ENCODE measurements around the gene CHMP5.

CHMP5 gene

DNA sequence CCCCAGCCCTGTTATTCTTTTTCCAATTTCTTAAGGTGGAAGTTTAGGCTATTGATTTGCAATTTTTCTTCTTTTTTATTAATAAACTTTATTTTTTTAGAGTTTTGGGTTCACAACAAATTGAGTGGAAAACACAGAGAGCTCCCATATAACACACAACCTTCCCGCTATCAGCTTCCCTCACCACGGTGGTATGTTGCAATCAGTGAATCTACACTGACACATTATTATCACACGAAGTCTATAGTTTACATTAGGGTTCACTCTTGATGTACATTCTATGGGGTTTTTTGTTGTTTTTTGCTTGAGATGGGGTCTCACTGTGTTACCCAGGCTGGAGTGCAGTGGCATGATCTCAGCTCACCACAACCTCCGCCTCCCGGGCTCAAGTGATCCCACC lies 20.7 kb downstream of the CHMP5 start:
- peaks cover 23% of the 10 kb centered on the region for H3K36me3 ChIP-seq (ENCODE audit: control insufficient read depth, insufficient read depth, low read length)
- H3K4me3 ChIP-seq (ENCODE audit: low read depth, low read length): no peak overlapping the region
- H3K27ac ChIP-seq (ENCODE audit: low read depth, low read length): no peak overlapping the region
- H3K9ac ChIP-seq (ENCODE audit: low read length): no peak overlapping the region
- H3K4me1 ChIP-seq (ENCODE audit: control insufficient read depth, insufficient read depth, low read length): no peaks in the 10 kb centered on the region
- no peaks in the 10 kb centered on the region for H3K27me3 ChIP-seq (ENCODE audit: control insufficient read depth, insufficient read depth, low read length)
- H3K9me3 ChIP-seq (ENCODE audit: control insufficient read depth, insufficient read depth, low read depth, low read length): no peaks in the 10 kb centered on the region

DNA sequence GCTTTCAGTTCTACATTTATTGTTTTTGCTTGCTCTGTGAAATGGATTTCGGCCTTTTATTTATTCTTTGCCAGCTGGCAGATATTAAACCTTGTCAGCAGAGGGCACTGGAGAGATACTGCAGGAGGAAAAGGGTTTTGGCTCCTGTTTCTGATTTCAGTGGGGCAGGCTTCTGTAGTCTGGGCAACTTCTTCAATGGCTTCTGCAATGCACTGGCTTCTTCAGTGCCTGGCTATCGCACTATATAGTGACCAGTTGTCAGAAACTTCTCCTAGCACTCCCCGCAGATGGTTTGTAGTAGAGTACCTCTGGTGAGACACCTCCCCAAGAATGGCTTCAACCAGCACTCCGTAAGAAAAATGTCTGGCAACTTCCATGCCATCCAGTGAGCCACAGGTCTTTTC lies 22.2 kb downstream of the CHMP5 start:
- Histone ChIP-seq H3K27me3 (ENCODE audit: control insufficient read depth, insufficient read depth, low read length) (no peaks in the 10 kb centered on the region), H3K36me3 (ENCODE audit: control insufficient read depth, insufficient read depth, low read length) (peaks cover 14% of the 10 kb centered on the region), H3K9me3 (ENCODE audit: control insufficient read depth, insufficient read depth, low read depth, low read length) (no peaks in the 10 kb centered on the region), H3K27ac (ENCODE audit: low read depth, low read length) (no peak overlapping the region), H3K4me3 (ENCODE audit: low read depth, low read length) (no peak overlapping the region), H3K4me1 (ENCODE audit: control insufficient read depth, insufficient read depth, low read length) (peaks cover 4% of the 10 kb centered on the region; the same call in 1 of the 2 replicates), H3K9ac (ENCODE audit: low read length) (no peak overlapping the region)

DNA sequence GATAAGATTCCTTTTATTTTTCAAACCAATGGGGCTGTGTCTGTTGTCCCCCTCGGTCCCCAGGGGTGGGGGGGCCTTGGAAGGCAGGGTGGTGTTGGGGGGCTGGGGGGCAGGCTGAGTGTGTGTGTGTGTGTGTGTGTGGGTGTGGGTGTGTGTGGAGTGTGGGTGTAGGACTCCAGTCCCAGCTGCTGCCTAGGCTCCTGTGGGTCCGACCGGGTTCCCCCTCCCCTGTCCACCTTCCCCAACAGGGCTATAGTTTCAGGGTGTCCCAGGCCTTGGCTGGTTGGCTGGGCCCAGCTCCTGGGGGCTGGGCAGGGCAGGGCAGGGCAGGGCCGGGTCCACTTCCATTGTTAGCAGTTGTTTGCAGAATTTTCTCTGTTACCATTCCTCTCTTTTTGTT lies 23.4 kb downstream of the CHMP5 start:
- H3K4me1 ChIP-seq (ENCODE audit: control insufficient read depth, insufficient read depth, low read length): peaks cover 4% of the 10 kb centered on the region; the same call in 1 of the 2 replicates
- no peak overlapping the region for H3K27ac ChIP-seq (ENCODE audit: low read depth, low read length)

DNA sequence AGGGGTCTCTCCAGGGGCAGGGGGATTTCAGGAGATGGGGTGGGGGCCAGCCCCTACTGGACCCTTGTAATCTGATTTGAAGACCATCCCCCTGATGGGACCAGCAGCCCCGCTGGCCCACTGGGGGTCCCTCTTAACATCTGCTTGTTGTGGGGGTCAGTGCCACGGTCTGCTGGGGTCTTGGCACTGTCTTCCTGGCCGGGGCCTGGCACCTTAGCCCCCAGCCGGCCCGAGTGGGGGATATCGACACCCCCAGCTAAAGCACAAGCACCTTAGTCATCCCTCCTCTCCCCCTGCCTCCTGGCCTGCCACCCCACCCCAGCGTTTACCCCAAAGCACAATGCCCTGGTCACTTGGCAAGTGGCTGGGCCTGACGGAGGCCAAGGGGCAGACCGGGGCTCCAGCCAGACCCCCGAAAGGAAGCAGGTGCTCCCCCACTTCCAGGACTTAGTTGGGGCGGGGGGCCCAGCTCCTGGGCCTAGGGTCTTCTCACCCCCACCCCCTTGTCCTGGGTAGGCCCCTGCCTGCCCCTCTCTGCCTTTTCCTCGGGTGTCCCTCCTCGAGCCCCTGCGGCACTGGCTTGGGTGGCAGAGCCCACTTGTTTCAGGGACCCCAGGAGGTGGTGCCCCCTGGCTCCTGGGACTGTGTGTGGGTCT lies 24.1 kb downstream of the CHMP5 start:
- H3K27me3 ChIP-seq (ENCODE audit: control insufficient read depth, insufficient read depth, low read length): no peaks in the 10 kb centered on the region
- H3K9me3 ChIP-seq (ENCODE audit: control insufficient read depth, insufficient read depth, low read depth, low read length): no peaks in the 10 kb centered on the region
- H3K36me3 ChIP-seq (ENCODE audit: control insufficient read depth, insufficient read depth, low read length): peaks cover 20% of the 10 kb centered on the region; the same call in 1 of the 2 replicates
- peak overlapping the region; percentile 97; the same call in 1 of the 2 replicates for H3K27ac ChIP-seq (ENCODE audit: low read depth, low read length)
- no peak overlapping the region for H3K4me3 ChIP-seq (ENCODE audit: low read depth, low read length)
- H3K9ac ChIP-seq (ENCODE audit: low read length): peak overlapping the region; percentile 66
- peaks cover 4% of the 10 kb centered on the region; the same call in 1 of the 2 replicates for H3K4me1 ChIP-seq (ENCODE audit: control insufficient read depth, insufficient read depth, low read length)

More for the DNA sequence above, 23.4 kb downstream of the CHMP5 start:
- Histone ChIP-seq H3K27me3 (ENCODE audit: control insufficient read depth, insufficient read depth, low read length) (no peaks in the 10 kb centered on the region), H3K4me3 (ENCODE audit: low read depth, low read length) (no peak overlapping the region), H3K36me3 (ENCODE audit: control insufficient read depth, insufficient read depth, low read length) (peaks cover 19% of the 10 kb centered on the region), H3K9ac (ENCODE audit: low read length) (no peak overlapping the region), H3K9me3 (ENCODE audit: control insufficient read depth, insufficient read depth, low read depth, low read length) (no peaks in the 10 kb centered on the region)

DNA sequence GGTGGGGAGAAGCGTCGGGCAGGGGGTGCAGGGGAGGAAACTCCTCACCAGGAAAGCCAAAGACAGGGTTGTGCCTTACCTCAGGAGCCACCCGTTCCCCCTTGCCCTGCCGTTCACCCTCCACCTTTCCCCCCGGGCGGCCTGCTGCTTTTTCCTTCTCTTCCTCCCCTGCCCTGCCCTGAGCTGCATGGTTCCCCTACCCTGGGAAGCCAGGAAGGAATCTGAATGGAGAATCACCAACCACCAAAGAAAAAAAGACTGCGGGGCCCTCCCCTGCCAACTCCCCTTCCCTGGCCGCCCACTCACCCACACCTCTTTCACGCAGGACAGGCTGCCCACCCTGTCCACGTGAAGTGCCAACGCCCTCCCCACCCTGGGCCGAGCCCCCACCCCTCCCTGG lies 24.6 kb downstream of the CHMP5 start:
- Histone ChIP-seq H3K4me1 (ENCODE audit: control insufficient read depth, insufficient read depth, low read length) (peaks cover 4% of the 10 kb centered on the region; the same call in 1 of the 2 replicates), H3K27ac (ENCODE audit: low read depth, low read length) (peak overlapping the region; percentile 97)

DNA sequence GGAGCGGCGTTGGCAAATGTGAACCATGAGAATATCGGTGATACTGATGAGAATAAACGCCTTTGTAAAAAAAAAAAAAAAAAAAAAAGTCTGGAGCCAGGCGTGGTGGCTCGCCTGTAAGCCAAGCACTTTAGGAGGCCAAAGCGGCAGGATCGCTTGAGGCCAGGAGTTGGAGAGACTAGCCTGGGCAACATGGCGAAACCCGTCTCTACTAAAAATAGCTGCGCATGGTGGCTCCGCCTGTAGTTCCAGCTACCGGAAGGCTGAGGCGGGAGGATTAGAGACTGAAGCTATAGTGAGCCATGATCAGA lies 25.0 kb downstream of the CHMP5 start:
- Histone ChIP-seq H3K9me3 (ENCODE audit: control insufficient read depth, insufficient read depth, low read depth, low read length) (no peaks in the 10 kb centered on the region), H3K9ac (ENCODE audit: low read length) (peak overlapping the region; percentile 99), H3K27ac (ENCODE audit: low read depth, low read length) (peak overlapping the region; percentile 97), H3K4me1 (ENCODE audit: control insufficient read depth, insufficient read depth, low read length) (peaks cover 4% of the 10 kb centered on the region; the same call in 1 of the 2 replicates), H3K4me3 (ENCODE audit: low read depth, low read length) (peak overlapping the region; percentile 95), H3K36me3 (ENCODE audit: control insufficient read depth, insufficient read depth, low read length) (peaks cover 28% of the 10 kb centered on the region), H3K27me3 (ENCODE audit: control insufficient read depth, insufficient read depth, low read length) (no peaks in the 10 kb centered on the region)

More for the DNA sequence above, 24.6 kb downstream of the CHMP5 start:
- Histone ChIP-seq H3K27me3 (ENCODE audit: control insufficient read depth, insufficient read depth, low read length) (no peaks in the 10 kb centered on the region), H3K9me3 (ENCODE audit: control insufficient read depth, insufficient read depth, low read depth, low read length) (no peaks in the 10 kb centered on the region), H3K9ac (ENCODE audit: low read length) (peak overlapping the region; percentile 66), H3K36me3 (ENCODE audit: control insufficient read depth, insufficient read depth, low read length) (peaks cover 24% of the 10 kb centered on the region), H3K4me3 (ENCODE audit: low read depth, low read length) (peak overlapping the region; percentile 95)

DNA sequence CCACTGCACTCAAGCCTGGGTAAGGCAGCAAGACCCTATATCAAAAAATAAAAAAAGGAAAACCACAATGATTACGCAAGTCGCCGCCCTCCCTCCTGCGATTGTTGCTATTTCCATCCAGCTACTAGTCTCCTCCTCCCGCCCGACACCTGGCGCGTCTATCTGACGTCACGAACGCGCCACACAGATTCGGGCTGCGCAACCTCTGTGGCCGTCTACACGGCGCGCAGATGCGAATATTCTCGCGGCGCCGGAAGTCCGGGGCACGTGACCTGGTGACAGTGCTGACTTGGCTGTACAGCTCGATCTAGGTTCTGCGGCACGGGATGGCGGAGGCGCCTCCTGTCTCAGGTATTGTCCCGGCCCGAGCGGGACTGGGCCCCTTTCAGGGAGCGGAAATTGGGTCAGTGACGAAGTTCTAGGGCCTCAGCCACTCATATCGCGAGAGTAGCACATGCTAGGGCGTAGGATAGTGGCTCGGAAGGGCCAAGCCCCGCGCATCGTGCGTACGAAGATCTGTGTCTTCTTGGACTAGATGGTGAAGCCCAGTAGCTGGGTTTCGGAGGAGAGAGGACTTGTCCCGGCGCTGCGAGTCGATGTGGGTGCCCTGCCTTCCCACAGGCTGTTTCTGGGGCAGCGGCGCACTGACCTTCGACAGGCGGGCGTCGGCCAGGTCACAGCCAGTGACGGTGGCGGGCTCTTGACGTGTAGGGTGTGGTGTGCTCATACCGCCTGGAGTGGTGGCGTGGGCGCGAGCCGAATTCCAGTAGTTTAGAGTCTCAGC lies 25.6 kb downstream of the CHMP5 start, which contains the start of gene NFX1:
NFX1 (plus strand) TSS at position 270 of the 784 bp plus-strand sequence; CDS start at position 327, 57 bp downstream.
- Histone ChIP-seq H3K9ac (ENCODE audit: low read length) (peak within 1 kb of the TSS; percentile 99), H3K27ac (ENCODE audit: low read depth, low read length) (peak within 1 kb of the TSS; percentile 97), H3K9me3 (ENCODE audit: control insufficient read depth, insufficient read depth, low read depth, low read length) (no peaks in the 10 kb centered on the region), H3K27me3 (ENCODE audit: control insufficient read depth, insufficient read depth, low read length) (no peaks in the 10 kb centered on the region), H3K4me3 (ENCODE audit: low read depth, low read length) (peak within 1 kb of the TSS; percentile 95), H3K36me3 (ENCODE audit: control insufficient read depth, insufficient read depth, low read length) (peaks cover 34% of the 10 kb centered on the region), H3K4me1 (ENCODE audit: control insufficient read depth, insufficient read depth, low read length) (peaks cover 4% of the 10 kb centered on the region; the same call in 1 of the 2 replicates)

DNA sequence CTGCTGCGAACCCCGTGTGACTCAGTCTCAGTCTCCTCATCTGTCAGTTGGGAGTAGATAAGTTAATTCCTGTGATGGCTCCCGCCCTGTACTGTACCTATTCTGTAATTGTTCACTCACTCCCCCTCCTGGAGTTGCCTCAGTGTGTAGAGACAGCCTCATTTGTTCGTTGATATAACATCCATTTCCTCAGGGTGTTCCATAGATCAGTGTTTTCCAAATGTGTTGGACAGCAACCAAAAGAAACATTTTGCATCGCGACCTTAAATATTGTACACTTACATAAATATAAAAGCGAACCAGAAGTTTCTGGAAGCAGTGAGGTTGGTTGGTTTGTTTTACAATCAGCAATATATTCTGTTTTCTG lies 26.2 kb downstream of the CHMP5 start:
- H3K4me3 ChIP-seq (ENCODE audit: low read depth, low read length): peak overlapping the region; percentile 95
- peak overlapping the region; percentile 99 for H3K9ac ChIP-seq (ENCODE audit: low read length)
- peak overlapping the region; percentile 97 for H3K27ac ChIP-seq (ENCODE audit: low read depth, low read length)
- peaks cover 4% of the 10 kb centered on the region; the same call in 1 of the 2 replicates for H3K4me1 ChIP-seq (ENCODE audit: control insufficient read depth, insufficient read depth, low read length)
- H3K9me3 ChIP-seq (ENCODE audit: control insufficient read depth, insufficient read depth, low read depth, low read length): no peaks in the 10 kb centered on the region
- peaks cover 40% of the 10 kb centered on the region for H3K36me3 ChIP-seq (ENCODE audit: control insufficient read depth, insufficient read depth, low read length)
- no peaks in the 10 kb centered on the region for H3K27me3 ChIP-seq (ENCODE audit: control insufficient read depth, insufficient read depth, low read length)

DNA sequence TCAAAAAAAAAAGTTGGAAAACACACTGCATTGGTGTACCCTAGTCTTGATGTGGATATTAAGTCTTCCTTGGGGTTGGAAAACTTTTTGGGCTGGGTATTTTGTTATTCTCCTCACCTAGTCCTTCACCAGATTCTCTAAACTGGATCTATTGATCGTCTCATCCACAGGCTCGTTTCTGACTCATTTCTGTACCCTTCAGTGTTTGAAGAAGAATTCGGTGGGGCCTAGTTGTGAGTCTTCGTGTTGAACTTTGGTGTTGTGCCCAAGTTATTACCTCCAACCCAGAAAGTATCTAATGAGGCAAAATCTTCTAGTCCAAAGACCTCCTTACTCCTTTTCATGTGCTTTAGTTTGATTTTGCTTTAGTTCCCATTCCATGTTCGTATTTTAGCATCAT lies 27.1 kb downstream of the CHMP5 start:
- Histone ChIP-seq H3K4me1 (ENCODE audit: control insufficient read depth, insufficient read depth, low read length) (peaks cover 4% of the 10 kb centered on the region; the same call in 1 of the 2 replicates), H3K27ac (ENCODE audit: low read depth, low read length) (no peak overlapping the region), H3K4me3 (ENCODE audit: low read depth, low read length) (0 out of 2 replicates have a peak overlapping the region, but pooled peaks have one; percentile 8)

DNA sequence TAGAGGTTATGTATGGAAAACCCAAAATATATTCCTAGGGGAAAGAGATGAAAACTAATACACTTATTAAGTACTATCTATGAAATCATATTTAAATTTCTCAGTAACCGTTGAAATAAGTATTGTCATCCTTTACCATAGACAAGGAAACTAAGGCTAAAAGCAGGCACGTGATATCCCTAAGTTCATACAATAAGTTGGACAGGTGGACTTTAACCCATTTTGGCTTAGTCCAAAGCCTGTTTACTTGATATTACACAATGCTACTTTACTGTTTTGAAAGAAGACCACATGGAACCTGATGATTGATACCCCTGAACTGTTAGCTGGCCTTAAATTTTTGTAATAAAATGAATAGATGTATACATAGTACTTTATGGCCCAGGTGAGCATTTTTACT lies 28.9 kb downstream of the CHMP5 start:
- H3K4me1 ChIP-seq (ENCODE audit: control insufficient read depth, insufficient read depth, low read length): peaks cover 4% of the 10 kb centered on the region; the same call in 1 of the 2 replicates
- peaks cover 67% of the 10 kb centered on the region for H3K36me3 ChIP-seq (ENCODE audit: control insufficient read depth, insufficient read depth, low read length)
- H3K4me3 ChIP-seq (ENCODE audit: low read depth, low read length): no peak overlapping the region
- no peak overlapping the region for H3K27ac ChIP-seq (ENCODE audit: low read depth, low read length)
- H3K9me3 ChIP-seq (ENCODE audit: control insufficient read depth, insufficient read depth, low read depth, low read length): no peaks in the 10 kb centered on the region
- no peaks in the 10 kb centered on the region for H3K27me3 ChIP-seq (ENCODE audit: control insufficient read depth, insufficient read depth, low read length)
- no peak overlapping the region for H3K9ac ChIP-seq (ENCODE audit: low read length)

More for the DNA sequence above, 27.1 kb downstream of the CHMP5 start:
- H3K9ac ChIP-seq (ENCODE audit: low read length): no peak overlapping the region
- H3K36me3 ChIP-seq (ENCODE audit: control insufficient read depth, insufficient read depth, low read length): peaks cover 49% of the 10 kb centered on the region
- H3K27me3 ChIP-seq (ENCODE audit: control insufficient read depth, insufficient read depth, low read length): no peaks in the 10 kb centered on the region
- no peaks in the 10 kb centered on the region for H3K9me3 ChIP-seq (ENCODE audit: control insufficient read depth, insufficient read depth, low read depth, low read length)

All from HUES6 (cell line).